Stomach (tissue), 9 donors: ENCODE data around the gene AKAP13. TPM values are rescaled to one million over a fixed set of nuclear protein-coding genes. Genes with fewer than 3 reads are reported as not detected.

Experiments
- DNase-seq, 2 donors: peaks; one replicate each; pipeline versions ENCODE4 v3.0.0 to v3.0.0-alpha.2; 2013 to 2019
- H3K27ac ChIP-seq, 5 donors: fragments of 200-600 bp in 4 of 5; sonication (generic) in 4 of 5; one replicate each; pipeline ENCODE4 v1.5.1; 2013 to 2019; ENCODE audit warnings: mild to moderate bottlenecking in 1 of 5, moderate library complexity in 1 of 5
- H3K27me3 ChIP-seq, 3 donors: fragments of 200-600 bp; sonication (generic); one replicate each; pipeline ENCODE4 v1.5.1; 2017 to 2019; ENCODE audit warnings: mixed run types in 1 of 3
- H3K36me3 ChIP-seq, 4 donors: fragments of 200-600 bp; sonication (generic); 1 replicate in 3 of 4; 2 replicates in 1 of 4; pipeline ENCODE4 v1.5.1; 2016 to 2019
- H3K4me1 ChIP-seq, 4 donors: fragments of 200-600 bp; sonication (generic); one replicate each; pipeline ENCODE4 v1.5.1; 2016 to 2019
- H3K4me3 ChIP-seq, 4 donors: fragments of 200-600 bp; sonication (generic) in 3 of 4; one replicate each; pipeline ENCODE4 v1.5.1; 2016 to 2019; ENCODE audit warnings: mild to moderate bottlenecking in 1 of 4
- H3K9me3 ChIP-seq, 4 donors: fragments of 200-600 bp; sonication (generic); one replicate each; pipeline ENCODE4 v1.5.1; 2016 to 2019
- CTCF ChIP-seq, 7 experiments: fragments of 450-650 bp in 4 of 7; fragments of 200-600 bp in 3 of 7; sonication (generic) in 3 of 7; IDR thresholded peaks; one replicate each; pipeline ENCODE4 v1.5.1; 2016 to 2019; ENCODE audit warnings: antibody characterized with exemption in 7 of 7, control low read depth in 2 of 7, mild to moderate bottlenecking in 1 of 7
- EP300 ChIP-seq: sonication (generic); formaldehyde crosslinking; IDR thresholded peaks from one replicate; pipeline ENCODE4 v1.6.1; 2017; ENCODE audit warnings: antibody characterized with exemption
- POLR2A ChIP-seq, 4 donors: fragments of 450-650 bp; IDR thresholded peaks; one replicate each; pipeline ENCODE4 v1.6.1; 2016; ENCODE audit warnings: antibody characterized with exemption in 4 of 4, control low read depth in 2 of 4, mild to moderate bottlenecking in 1 of 4, moderate library complexity in 1 of 4
- POLR2AphosphoS5 ChIP-seq, 3 donors: sonication (generic); formaldehyde crosslinking; IDR thresholded peaks; one replicate each; pipeline ENCODE4 v1.6.1; 2016; ENCODE audit warnings: antibody characterized with exemption in 3 of 3
- WGBS, 5 donors: extraction: QIAGEN DNeasy Blood & Tissue Kit in 3 of 5; methylation state at CpG; one replicate each; pipeline versions ENCODE4 v1.1.5 to v1.1.7; 2013 to 2018; 5-methylcytosine and 5-hydroxymethylcytosine counted together
- intact Hi-C: fragments of 100-400 bp; cut with DNase I; formaldehyde crosslinking; loops from one replicate; pipeline ENCODE4 v1.15.1; 2023; ENCODE audit warnings: low total_unique reads
- polyA plus RNA-seq, 3 donors: library from polyadenylated mRNA; stranded (reverse); fragments of 200-250 nt; gene quantifications; one replicate each; pipeline ENCODE4 v1.2.3, GENCODE V29; 2013
- total RNA-seq, 5 donors: library from RNA; depleted of rRNA; stranded (reverse); fragments of >200 nt; gene quantifications; one replicate each; pipeline versions ENCODE4 v1.1.0 to v1.2.3, GENCODE V29; 2014 to 2016
- donor health status: healthy with polysubstance abuse.
- donor health status: Bipolar disorder and iron deficiency.
- donor health status: healthy.

The AKAP13 gene
- total and polyA plus RNA-seq, 8 donors, result 33.1 to 395 (median 138) TPM

GRCh38 chr15:85624291-85624801 is 243.9 kb downstream of the AKAP13 start:
- Histone ChIP-seq H3K4me3 (peak overlapping the region in 2 of 4 donors; percentile 51 to 52), H3K36me3 (peaks cover 0 to 32% (median 10%) of the 10 kb centered on the region in 4 donors), H3K27me3 (no peaks in the 10 kb centered on the region), H3K9me3 (no peaks in the 10 kb centered on the region), H3K4me1 (peaks cover 31 to 99% (median 77%) of the 10 kb centered on the region in 4 donors), H3K27ac (peak overlapping the region; percentile 48 to 85 (median 78))
- TF ChIP-seq POLR2A (IDR thresholded peaks at IDR 0.05) (no peak), EP300 (no peak), POLR2AphosphoS5 (IDR thresholded peaks at IDR 0.05) (no peak), CTCF (IDR thresholded peaks at IDR 0.05) (no peak)
- intact Hi-C loops, result no loop called here
- DNase-seq, result peak in 1 of 2 donors; percentile 68
- 16 to 44% (median 33%) methylated on average over 7 of the region's 7 CpGs for WGBS, 5 donors

- WGBS, 5 donors, result 60 to 70% (median 64%) methylated on average over 7 of the region's 7 CpGs
- H3K4me3 ChIP-seq, result peak overlapping the region in 2 of 4 donors; percentile 51 to 52
- intact Hi-C loops, result no loop called here
- H3K27me3 ChIP-seq, result no peaks in the 10 kb centered on the region
- TF ChIP-seq EP300 (no peak), POLR2A (IDR thresholded peaks at IDR 0.05) (no peak), CTCF (IDR thresholded peaks at IDR 0.05) (no peak), POLR2AphosphoS5 (IDR thresholded peaks at IDR 0.05) (no peak)
- peaks cover 0 to 26% (median 10%) of the 10 kb centered on the region in 4 donors for H3K36me3 ChIP-seq
- DNase-seq, result no peak
- peaks cover 22 to 97% (median 70%) of the 10 kb centered on the region in 4 donors for H3K4me1 ChIP-seq
- H3K27ac ChIP-seq, result peak overlapping the region; percentile 63 to 85 (median 78)
- H3K9me3 ChIP-seq, result no peaks in the 10 kb centered on the region
These were observed 244.9 kb downstream of the AKAP13 start for GRCh38 chr15:85625166-85625830.

- H3K4me1 ChIP-seq, result peaks cover 21 to 97% (median 68%) of the 10 kb centered on the region in 4 donors
- H3K4me3 ChIP-seq, result no peak overlapping the region
- intact Hi-C loops, result no loop called here
- 57 to 65% (median 61%) methylated on average over 1 of the region's 1 CpG for WGBS, 5 donors
- H3K9me3 ChIP-seq, result no peaks in the 10 kb centered on the region
- H3K27me3 ChIP-seq, result no peaks in the 10 kb centered on the region
- H3K27ac ChIP-seq, result peak overlapping the region; percentile 63 to 85 (median 78)
- TF ChIP-seq POLR2AphosphoS5 (IDR thresholded peaks at IDR 0.05) (peak in 2 of 3 donors; percentile 47 to 83), EP300 (no peak)
- peak in 1 of 2 donors; percentile 75 for DNase-seq
- H3K36me3 ChIP-seq, result peaks cover 0 to 26% (median 10%) of the 10 kb centered on the region in 4 donors
These were observed 245.5 kb downstream of the AKAP13 start for GRCh38 chr15:85625856-85626255.

- TF ChIP-seq POLR2A (IDR thresholded peaks at IDR 0.05) (no peak), CTCF (IDR thresholded peaks at IDR 0.05) (no peak), EP300 (no peak), POLR2AphosphoS5 (IDR thresholded peaks at IDR 0.05) (no peak)
- WGBS, 5 donors, result 49 to 78% (median 62%) methylated on average over 6 of the region's 6 CpGs
- H3K4me1 ChIP-seq, result peaks cover 25 to 97% (median 73%) of the 10 kb centered on the region in 4 donors
- DNase-seq, result no peak
- no peak overlapping the region for H3K4me3 ChIP-seq
- peak overlapping the region in 3 of 5 donors; percentile 66 to 85 (median 78) for H3K27ac ChIP-seq
- intact Hi-C loops, result no loop called here
- no peaks in the 10 kb centered on the region for H3K27me3 ChIP-seq
- peaks cover 0 to 26% (median 10%) of the 10 kb centered on the region in 4 donors for H3K36me3 ChIP-seq
- H3K9me3 ChIP-seq, result no peaks in the 10 kb centered on the region
These were observed 247.0 kb downstream of the AKAP13 start for GRCh38 chr15:85627213-85627935.
